Measurements from ENCODE around the gene FGFR2. TPM values are rescaled to one million over a fixed set of nuclear protein-coding genes. Genes with fewer than 3 reads are reported as not detected.

Gene FGFR2
- total and polyA plus RNA-seq, 4 donors, result 0.67 to 13.1 (median 5.2) TPM

GRCh38 chr10:121509112-121509511 lies 89.1 kb downstream of the FGFR2 start:
- DNase-seq, result no peak
- intact Hi-C loops (cut with DNase I), result no loop called here
- 68 to 74% methylated on average over 4 of the region's 4 CpGs for WGBS, 2 donors
- peaks cover 0 to 1% of the 10 kb centered on the region in 2 donors for H3K4me1 ChIP-seq (ENCODE audit: control insufficient read depth in 1 of 2, insufficient read depth in 2 of 2, low read length in 2 of 2)
- no peak overlapping the region for H3K4me3 ChIP-seq (ENCODE audit: low read length in 2 of 2)
- no peak overlapping the region for H3K27ac ChIP-seq (ENCODE audit: low read depth in 1 of 2, low read length in 2 of 2)
- H3K36me3 ChIP-seq (ENCODE audit: control insufficient read depth in 1 of 2, insufficient read depth in 2 of 2, low read length in 1 of 2), result peaks cover 0 to 2% of the 10 kb centered on the region in 2 donors
- H3K27me3 ChIP-seq (ENCODE audit: control insufficient read depth in 1 of 2, insufficient read depth in 2 of 2, low read length in 1 of 2), result no peaks in the 10 kb centered on the region
- H3K9me3 ChIP-seq (ENCODE audit: control insufficient read depth, low read length), result no peaks in the 10 kb centered on the region
- ATAC-seq (ENCODE audit: low FRiP score), result no peak

- no peak for DNase-seq
- no peak overlapping the region for H3K4me3 ChIP-seq (ENCODE audit: low read length in 2 of 2)
- H3K27me3 ChIP-seq (ENCODE audit: control insufficient read depth in 1 of 2, insufficient read depth in 2 of 2, low read length in 1 of 2), result no peaks in the 10 kb centered on the region
- H3K4me1 ChIP-seq (ENCODE audit: control insufficient read depth in 1 of 2, insufficient read depth in 2 of 2, low read length in 2 of 2), result no peaks in the 10 kb centered on the region
- H3K27ac ChIP-seq (ENCODE audit: low read depth in 1 of 2, low read length in 2 of 2), result no peak overlapping the region
- ATAC-seq (ENCODE audit: low FRiP score), result no peak
- WGBS, 2 donors, result 67 to 77% methylated on average over 6 of the region's 6 CpGs
- intact Hi-C loops (cut with DNase I), result no loop called here
- no peaks in the 10 kb centered on the region for H3K9me3 ChIP-seq (ENCODE audit: control insufficient read depth, low read length)
- H3K36me3 ChIP-seq (ENCODE audit: control insufficient read depth in 1 of 2, insufficient read depth in 2 of 2, low read length in 1 of 2), result peaks cover 0 to 3% of the 10 kb centered on the region in 2 donors
These were observed 94.6 kb downstream of the FGFR2 start for GRCh38 chr10:121503587-121504051.

GRCh38 chr10:121501796-121502195 lies 96.4 kb downstream of the FGFR2 start:
- ATAC-seq (ENCODE audit: low FRiP score), result no peak
- H3K27me3 ChIP-seq (ENCODE audit: control insufficient read depth in 1 of 2, insufficient read depth in 2 of 2, low read length in 1 of 2), result no peaks in the 10 kb centered on the region
- peaks cover 0 to 3% of the 10 kb centered on the region in 2 donors for H3K36me3 ChIP-seq (ENCODE audit: control insufficient read depth in 1 of 2, insufficient read depth in 2 of 2, low read length in 1 of 2)
- no peak overlapping the region for H3K4me3 ChIP-seq (ENCODE audit: low read length in 2 of 2)
- no peaks in the 10 kb centered on the region for H3K9me3 ChIP-seq (ENCODE audit: control insufficient read depth, low read length)
- no peaks in the 10 kb centered on the region for H3K4me1 ChIP-seq (ENCODE audit: control insufficient read depth in 1 of 2, insufficient read depth in 2 of 2, low read length in 2 of 2)
- no peak overlapping the region for H3K27ac ChIP-seq (ENCODE audit: low read depth in 1 of 2, low read length in 2 of 2)
- intact Hi-C loops (cut with DNase I), result loop anchor here in 1 of 2 donors (1.0 kb wide), 1 partner anchor 16 kb away; no protein-coding TSS in a partner anchor
- no peak for DNase-seq
- 82 to 90% methylated on average over 7 of the region's 7 CpGs for WGBS, 2 donors

GRCh38 chr10:121500701-121501332 lies 97.4 kb downstream of the FGFR2 start:
- H3K4me3 ChIP-seq (ENCODE audit: low read length in 2 of 2), result no peak overlapping the region
- H3K27ac ChIP-seq (ENCODE audit: low read depth in 1 of 2, low read length in 2 of 2), result no peak overlapping the region
- ATAC-seq (ENCODE audit: low FRiP score) (no peak), DNase-seq (no peak)
- 68 to 80% methylated on average over 16 of the region's 16 CpGs for WGBS, 2 donors
- H3K4me1 ChIP-seq (ENCODE audit: control insufficient read depth in 1 of 2, insufficient read depth in 2 of 2, low read length in 2 of 2), result no peaks in the 10 kb centered on the region
- peaks cover 0 to 3% of the 10 kb centered on the region in 2 donors for H3K36me3 ChIP-seq (ENCODE audit: control insufficient read depth in 1 of 2, insufficient read depth in 2 of 2, low read length in 1 of 2)
- H3K27me3 ChIP-seq (ENCODE audit: control insufficient read depth in 1 of 2, insufficient read depth in 2 of 2, low read length in 1 of 2), result no peaks in the 10 kb centered on the region
- no peaks in the 10 kb centered on the region for H3K9me3 ChIP-seq (ENCODE audit: control insufficient read depth, low read length)
- intact Hi-C loops (cut with DNase I), result no loop called here

GRCh38 chr10:121497513-121498470 lies 100.5 kb downstream of the FGFR2 start:
- DNase-seq (no peak), ATAC-seq (ENCODE audit: low FRiP score) (no peak)
- no peak overlapping the region for H3K27ac ChIP-seq (ENCODE audit: low read depth in 1 of 2, low read length in 2 of 2)
- no peaks in the 10 kb centered on the region for H3K27me3 ChIP-seq (ENCODE audit: control insufficient read depth in 1 of 2, insufficient read depth in 2 of 2, low read length in 1 of 2)
- 89% methylated on average over 14 of the region's 14 CpGs for WGBS, 2 donors
- H3K9me3 ChIP-seq (ENCODE audit: control insufficient read depth, low read length), result no peaks in the 10 kb centered on the region
- intact Hi-C loops (cut with DNase I), result no loop called here
- H3K4me3 ChIP-seq (ENCODE audit: low read length in 2 of 2), result no peak overlapping the region
- H3K4me1 ChIP-seq (ENCODE audit: control insufficient read depth in 1 of 2, insufficient read depth in 2 of 2, low read length in 2 of 2), result no peaks in the 10 kb centered on the region
- H3K36me3 ChIP-seq (ENCODE audit: control insufficient read depth in 1 of 2, insufficient read depth in 2 of 2, low read length in 1 of 2), result peaks cover 0 to 2% of the 10 kb centered on the region in 2 donors

- intact Hi-C loops (cut with DNase I), result no loop called here
These were observed 102.5 kb downstream of the FGFR2 start for GRCh38 chr10:121495719-121496118.

GRCh38 chr10:121494296-121494695 lies 103.9 kb downstream of the FGFR2 start:
- H3K4me1 ChIP-seq (ENCODE audit: control insufficient read depth in 1 of 2, insufficient read depth in 2 of 2, low read length in 2 of 2), result no peaks in the 10 kb centered on the region
- H3K4me3 ChIP-seq (ENCODE audit: low read length in 2 of 2), result no peak overlapping the region
- H3K9me3 ChIP-seq (ENCODE audit: control insufficient read depth, low read length), result no peaks in the 10 kb centered on the region
- H3K36me3 ChIP-seq (ENCODE audit: control insufficient read depth in 1 of 2, insufficient read depth in 2 of 2, low read length in 1 of 2), result no peaks in the 10 kb centered on the region
- intact Hi-C loops (cut with DNase I), result no loop called here
- WGBS, 2 donors, result 95% methylated on average over 2 of the region's 2 CpGs
- H3K27ac ChIP-seq (ENCODE audit: low read depth in 1 of 2, low read length in 2 of 2), result no peak overlapping the region
- no peaks in the 10 kb centered on the region for H3K27me3 ChIP-seq (ENCODE audit: control insufficient read depth in 1 of 2, insufficient read depth in 2 of 2, low read length in 1 of 2)
- ATAC-seq (ENCODE audit: low FRiP score) (no peak), DNase-seq (no peak)

More at GRCh38 chr10:121495719-121496118, 102.5 kb downstream of the FGFR2 start:
- ATAC-seq (ENCODE audit: low FRiP score) (no peak), DNase-seq (no peak)
- Histone ChIP-seq H3K27ac (ENCODE audit: low read depth in 1 of 2, low read length in 2 of 2) (no peak overlapping the region), H3K4me1 (ENCODE audit: control insufficient read depth in 1 of 2, insufficient read depth in 2 of 2, low read length in 2 of 2) (no peaks in the 10 kb centered on the region), H3K9me3 (ENCODE audit: control insufficient read depth, low read length) (no peaks in the 10 kb centered on the region), H3K27me3 (ENCODE audit: control insufficient read depth in 1 of 2, insufficient read depth in 2 of 2, low read length in 1 of 2) (no peaks in the 10 kb centered on the region), H3K4me3 (ENCODE audit: low read length in 2 of 2) (no peak overlapping the region), H3K36me3 (ENCODE audit: control insufficient read depth in 1 of 2, insufficient read depth in 2 of 2, low read length in 1 of 2) (no peaks in the 10 kb centered on the region)
- WGBS, 2 donors, result 86 to 88% methylated on average over 9 of the region's 9 CpGs

- H3K4me1 ChIP-seq (ENCODE audit: control insufficient read depth in 1 of 2, insufficient read depth in 2 of 2, low read length in 2 of 2), result no peaks in the 10 kb centered on the region
- DNase-seq (no peak), ATAC-seq (ENCODE audit: low FRiP score) (no peak)
- no peaks in the 10 kb centered on the region for H3K36me3 ChIP-seq (ENCODE audit: control insufficient read depth in 1 of 2, insufficient read depth in 2 of 2, low read length in 1 of 2)
- H3K27me3 ChIP-seq (ENCODE audit: control insufficient read depth in 1 of 2, insufficient read depth in 2 of 2, low read length in 1 of 2), result no peaks in the 10 kb centered on the region
- no peak overlapping the region for H3K27ac ChIP-seq (ENCODE audit: low read depth in 1 of 2, low read length in 2 of 2)
- 95 to 98% methylated on average over 8 of the region's 8 CpGs for WGBS, 2 donors
- H3K9me3 ChIP-seq (ENCODE audit: control insufficient read depth, low read length), result no peaks in the 10 kb centered on the region
- intact Hi-C loops (cut with DNase I), result no loop called here
- no peak overlapping the region for H3K4me3 ChIP-seq (ENCODE audit: low read length in 2 of 2)
These were observed 104.7 kb downstream of the FGFR2 start for GRCh38 chr10:121493521-121493920.
